D721Med (cell line): ENCODE results near the gene DOCK11.

Experiments used
- DNase-seq: peaks from one replicate; pipeline ENCODE4 v3.0.0; 2011; ENCODE audit warnings: low spot score; ENCODE audit not compliant: insufficient read length
- FAIRE-seq: peaks from 2 replicates; lab custom pipeline; 2011; peaks lifted over from hg19 to GRCh38; lab: Jason Lieb, UNC
- TF ChIP-seq, protein P1 (sequence below): IDR thresholded peaks from 2 replicates; pipeline ENCODE4 v1.5.1; 2012; ENCODE audit warnings: mild to moderate bottlenecking, control low read depth; ENCODE audit not compliant: insufficient read depth; ENCODE audit errors: missing control alignments

Gene DOCK11

DNA sequence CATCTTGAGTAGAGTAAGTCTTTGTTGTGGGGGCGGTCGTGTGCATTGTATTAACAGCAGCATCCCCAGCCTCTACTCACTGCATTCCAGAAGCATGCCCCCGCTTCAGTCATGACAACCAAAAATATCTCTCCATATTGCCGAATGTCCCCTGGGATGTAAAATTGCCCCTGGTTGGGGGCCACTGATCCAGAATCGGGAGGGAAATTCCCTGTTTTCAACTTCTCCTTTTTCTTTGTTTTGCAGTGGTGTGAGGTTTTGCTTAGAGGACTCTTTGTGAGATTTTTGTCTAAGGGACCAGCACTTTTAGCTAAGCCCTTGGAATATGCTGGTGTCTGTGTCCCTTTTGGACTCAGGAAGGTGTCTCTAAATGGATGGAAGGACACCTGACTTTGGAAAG lies 228.8 kb downstream of the DOCK11 start:
- DNase-seq (no peak), FAIRE-seq (no peak)
- TF ChIP-seq, protein P1, sequence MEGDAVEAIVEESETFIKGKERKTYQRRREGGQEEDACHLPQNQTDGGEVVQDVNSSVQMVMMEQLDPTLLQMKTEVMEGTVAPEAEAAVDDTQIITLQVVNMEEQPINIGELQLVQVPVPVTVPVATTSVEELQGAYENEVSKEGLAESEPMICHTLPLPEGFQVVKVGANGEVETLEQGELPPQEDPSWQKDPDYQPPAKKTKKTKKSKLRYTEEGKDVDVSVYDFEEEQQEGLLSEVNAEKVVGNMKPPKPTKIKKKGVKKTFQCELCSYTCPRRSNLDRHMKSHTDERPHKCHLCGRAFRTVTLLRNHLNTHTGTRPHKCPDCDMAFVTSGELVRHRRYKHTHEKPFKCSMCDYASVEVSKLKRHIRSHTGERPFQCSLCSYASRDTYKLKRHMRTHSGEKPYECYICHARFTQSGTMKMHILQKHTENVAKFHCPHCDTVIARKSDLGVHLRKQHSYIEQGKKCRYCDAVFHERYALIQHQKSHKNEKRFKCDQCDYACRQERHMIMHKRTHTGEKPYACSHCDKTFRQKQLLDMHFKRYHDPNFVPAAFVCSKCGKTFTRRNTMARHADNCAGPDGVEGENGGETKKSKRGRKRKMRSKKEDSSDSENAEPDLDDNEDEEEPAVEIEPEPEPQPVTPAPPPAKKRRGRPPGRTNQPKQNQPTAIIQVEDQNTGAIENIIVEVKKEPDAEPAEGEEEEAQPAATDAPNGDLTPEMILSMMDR = no peak

DNA sequence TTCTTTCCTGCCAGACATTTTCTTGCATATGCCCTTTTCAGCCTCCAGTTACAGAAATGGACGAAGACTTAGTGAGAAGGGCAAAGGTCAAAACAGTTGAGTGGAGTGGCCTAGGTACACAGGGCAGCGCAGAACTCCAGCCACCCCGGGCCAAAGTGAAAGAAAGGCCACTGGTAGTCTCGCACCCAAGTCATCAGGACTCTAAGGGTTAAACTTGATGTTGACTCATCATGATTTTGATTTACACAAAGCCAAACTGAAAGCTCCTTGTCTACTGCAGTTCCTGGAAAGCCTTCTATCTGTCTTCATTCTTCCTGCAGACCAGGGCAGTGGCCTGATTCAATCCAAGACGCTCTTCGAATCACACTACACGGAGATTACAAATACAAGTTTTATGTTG lies 229.2 kb downstream of the DOCK11 start:
- no peak for DNase-seq
- FAIRE-seq = no peak
- TF ChIP-seq, protein P1 = no peak

DNA sequence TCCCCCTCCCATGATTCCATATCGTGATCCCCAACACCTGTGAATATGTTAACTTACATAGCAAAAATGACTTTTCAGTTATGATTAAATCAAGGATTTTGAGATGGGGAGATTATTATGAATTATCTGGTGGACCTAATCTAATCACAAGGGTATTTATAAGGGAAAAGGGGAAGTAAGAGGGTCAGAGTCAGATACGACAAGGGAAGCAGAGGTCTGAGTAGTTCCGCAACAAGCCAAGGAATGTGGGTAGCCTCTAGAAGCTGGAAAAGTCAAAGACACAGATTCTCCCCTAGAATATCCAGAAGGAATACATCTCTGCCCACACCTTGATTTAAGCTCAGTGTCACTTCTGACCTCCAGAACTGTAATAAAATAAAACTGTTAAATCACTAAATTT lies 230.8 kb downstream of the DOCK11 start:
- TF ChIP-seq, protein P1 = no peak
- FAIRE-seq = no peak
- no peak for DNase-seq

DNA sequence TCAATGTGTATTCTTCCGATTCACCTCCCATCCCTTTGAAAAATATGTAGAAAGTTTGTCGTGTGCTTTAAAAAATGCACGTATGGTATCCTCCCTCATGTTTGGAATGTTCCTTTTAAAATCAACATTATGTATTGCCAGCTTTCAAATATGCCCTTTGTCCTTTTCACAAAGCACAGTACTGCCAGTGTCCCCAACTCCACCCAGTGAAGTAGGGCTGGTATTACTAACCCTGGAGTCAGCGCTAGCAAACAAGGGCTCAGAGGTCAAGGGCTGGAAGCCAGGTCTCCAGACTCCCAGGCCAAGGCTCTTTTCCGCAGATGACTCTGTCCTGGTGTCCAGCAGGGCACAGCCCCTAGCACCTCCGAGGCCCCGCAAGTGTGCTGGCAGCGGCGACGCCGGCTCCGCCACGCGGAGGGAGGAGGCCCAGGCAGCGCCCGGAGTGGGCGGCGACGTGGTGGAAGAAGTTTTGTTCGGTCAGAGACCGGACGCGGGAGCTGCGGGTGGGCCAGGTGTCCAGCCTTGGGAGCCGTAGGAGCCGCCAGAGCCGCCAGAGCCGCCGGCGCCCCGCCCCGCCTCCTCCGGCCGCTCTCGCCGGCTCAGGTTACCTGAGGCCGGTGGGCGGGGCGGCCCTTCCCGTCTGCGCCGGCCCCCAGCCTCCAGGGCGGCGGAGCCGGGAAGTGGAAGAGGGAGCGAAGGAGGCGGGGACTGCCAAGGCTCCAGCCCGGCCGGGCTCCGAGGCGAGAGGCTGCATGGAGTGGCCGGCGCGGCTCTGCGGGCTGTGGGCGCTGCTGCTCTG lies 231.5 kb downstream of the DOCK11 start, which contains the start of gene IL13RA1:
IL13RA1 (plus strand) TSS at position 720 of the 799 bp plus-strand sequence; CDS start at position 753, 33 bp downstream.
- TF ChIP-seq, protein P1 = no peak
- DNase-seq (peak; percentile 44), FAIRE-seq (no peak)

DNA sequence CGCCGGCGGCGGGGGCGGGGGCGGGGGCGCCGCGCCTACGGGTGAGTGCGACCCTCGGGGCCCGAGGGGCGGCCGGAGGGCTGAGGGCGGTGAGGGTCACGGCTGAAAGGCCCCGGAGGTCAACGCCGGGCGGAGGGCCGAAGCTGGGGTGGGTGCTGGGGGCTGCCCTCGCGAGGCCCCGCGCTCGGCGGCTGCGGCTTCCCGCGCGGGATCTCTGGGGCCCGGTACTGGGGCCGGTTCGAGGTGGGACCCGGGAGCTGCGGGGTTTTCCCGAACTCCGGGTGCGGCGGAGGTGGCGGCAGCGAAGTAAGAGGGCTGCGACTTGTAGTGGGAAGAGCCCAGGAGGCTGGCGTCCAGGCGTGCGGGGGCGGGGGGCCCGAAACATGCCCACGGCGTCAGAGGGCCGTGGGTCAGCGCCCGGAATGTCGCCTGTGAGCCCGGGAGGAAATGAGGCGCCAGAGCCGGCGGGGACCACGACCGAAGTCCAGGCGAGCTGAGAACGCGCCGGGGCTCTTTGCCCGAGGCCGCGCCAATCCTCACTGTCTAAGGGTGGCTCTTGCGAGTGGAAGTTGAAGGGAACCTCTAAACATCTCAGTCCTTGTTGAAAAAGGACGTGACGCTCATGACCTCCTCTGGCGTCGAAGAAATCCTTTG lies 232.2 kb downstream of the DOCK11 start:
- no peak for FAIRE-seq

DNA sequence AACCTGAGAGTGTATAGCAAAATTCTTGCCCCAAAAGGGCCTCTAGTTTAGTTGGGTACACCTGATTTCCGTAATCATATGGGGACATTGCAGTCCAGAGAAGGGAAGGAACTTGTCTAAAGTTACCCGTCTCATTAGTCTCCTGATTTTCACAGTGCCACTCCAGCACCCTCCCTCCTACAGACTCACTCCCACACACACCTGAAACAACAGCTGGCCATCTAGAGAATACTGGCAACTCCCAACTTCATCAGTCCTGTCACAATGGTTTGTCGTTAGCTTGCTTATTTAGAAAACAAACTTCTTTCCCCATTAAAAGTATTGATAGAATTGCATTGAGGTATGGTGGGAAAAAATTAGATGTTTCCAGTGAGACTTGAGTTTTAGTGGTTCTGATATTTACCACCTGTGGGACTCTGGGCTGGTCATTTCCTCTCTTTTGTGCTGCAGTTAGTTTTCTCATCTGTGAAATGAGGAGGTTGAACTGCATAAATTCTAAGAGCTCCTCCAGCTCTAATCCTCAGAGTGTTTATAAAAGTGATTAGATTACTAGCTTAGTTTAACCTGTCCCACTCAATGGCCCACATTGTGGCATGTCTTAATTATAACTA lies 233.5 kb downstream of the DOCK11 start:
- TF ChIP-seq, protein P1 = no peak
- DNase-seq (no peak), FAIRE-seq (no peak)

More for the DNA sequence above, 232.2 kb downstream of the DOCK11 start:
- no peak for DNase-seq
- TF ChIP-seq, protein P1 = no peak
